ENCODE results near the gene TXN.

DNA sequence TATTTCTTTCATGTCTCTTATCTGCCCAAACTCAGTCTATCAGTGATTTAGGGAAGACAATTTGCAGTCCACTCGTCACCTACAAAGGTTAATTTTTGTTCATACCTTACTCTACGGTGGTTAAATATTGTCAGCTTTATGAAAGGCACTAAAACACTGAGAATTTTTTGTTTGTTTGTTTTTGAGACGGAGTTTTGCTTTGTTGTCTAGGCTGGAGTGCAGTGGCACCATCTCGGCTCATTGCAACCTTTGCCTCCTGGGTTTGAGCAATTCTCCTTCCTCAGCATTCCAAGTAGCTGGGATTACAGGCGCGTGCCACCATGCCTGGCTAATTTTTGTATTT lies 26.4 kb upstream of the TXN start:
- TF ChIP-seq CTCF (IDR thresholded peaks at IDR 0.05) (no peak), POLR2A (IDR thresholded peaks at IDR 0.05) (no peak)
